Upper lobe of left lung (tissue), 4 donors: ENCODE results near the gene RENBP.

ENCODE experiments used
- CTCF ChIP-seq, 6 experiments: fragments of 450-650 bp in 4 of 6; fragments of 200-600 bp in 2 of 6; sonication (generic) in 2 of 6; IDR thresholded peaks; one replicate each; pipeline ENCODE4 v1.5.1; 2016 to 2019; ENCODE audit warnings: antibody characterized with exemption in 6 of 6
- POLR2A ChIP-seq, 4 donors: fragments of 450-650 bp; IDR thresholded peaks; one replicate each; pipeline ENCODE4 v1.5.1; 2016 to 2017; ENCODE audit warnings: antibody characterized with exemption in 4 of 4, mild to moderate bottlenecking in 2 of 4
- POLR2AphosphoS5 ChIP-seq, 2 donors: sonication (generic); formaldehyde crosslinking; IDR thresholded peaks; one replicate each; pipeline ENCODE4 v1.5.1; 2017; ENCODE audit warnings: antibody characterized with exemption in 2 of 2

DNA sequence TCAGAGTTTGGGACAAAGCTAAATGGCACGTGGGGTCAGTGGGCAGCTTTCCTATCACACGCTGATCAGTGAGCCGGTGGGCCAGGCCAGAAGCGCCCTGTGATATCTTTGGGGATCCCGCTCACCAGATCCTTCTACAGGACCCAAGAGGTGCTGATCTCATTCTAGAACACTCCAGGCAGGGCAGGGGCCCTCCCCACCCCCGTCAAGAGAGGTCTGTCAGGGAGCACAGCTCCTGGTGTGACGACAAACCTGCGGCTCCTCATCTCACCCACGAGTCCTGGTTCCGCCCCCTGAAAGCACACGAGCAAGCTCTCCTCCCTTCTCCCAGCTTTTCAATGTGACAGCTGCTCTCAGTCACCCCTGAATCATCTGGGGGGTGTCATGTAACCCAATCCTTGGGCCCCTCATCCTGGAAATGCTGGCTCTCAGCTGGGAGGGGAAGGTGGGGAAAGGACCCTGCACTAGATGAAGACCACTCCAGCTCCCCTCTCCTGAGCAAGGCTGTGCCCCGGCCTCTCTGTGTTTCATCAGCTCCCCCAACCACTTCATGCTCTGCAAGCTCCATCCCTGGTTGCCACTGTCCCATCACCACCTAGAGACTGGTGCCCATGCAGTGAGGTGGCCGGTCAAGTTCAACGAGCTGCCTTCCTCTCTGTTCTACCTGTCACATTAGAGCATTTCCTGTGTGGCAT, 22.5 kb upstream of the RENBP start:
- TF ChIP-seq POLR2AphosphoS5 (IDR thresholded peaks at IDR 0.05): no peak
- no peak for TF ChIP-seq CTCF (IDR thresholded peaks at IDR 0.05)
- no peak for TF ChIP-seq POLR2A (IDR thresholded peaks at IDR 0.05)
